Colonic mucosa (tissue), 4 donors: ENCODE measurements around the gene SLC39A11. TPM values are rescaled to one million over a fixed set of nuclear protein-coding genes. Genes with fewer than 3 reads are reported as not detected.

Experiments
- DNase-seq: peaks from one replicate; pipeline ENCODE4 v3.0.0-alpha.2; 2020
- H3K27ac ChIP-seq: fragments of 200-600 bp; one replicate; pipeline ENCODE4 v1.8.0; 2021
- H3K27me3 ChIP-seq: fragments of 200-600 bp; one replicate; pipeline ENCODE4 v1.8.0; 2021
- H3K36me3 ChIP-seq: fragments of 200-600 bp; one replicate; pipeline ENCODE4 v1.8.0; 2021
- H3K4me1 ChIP-seq: fragments of 200-600 bp; one replicate; pipeline ENCODE4 v1.8.0; 2021; ENCODE audit warnings: mild to moderate bottlenecking
- H3K4me3 ChIP-seq: fragments of 200-600 bp; one replicate; pipeline ENCODE4 v1.8.0; 2021
- H3K9ac ChIP-seq, 2 donors: one replicate each; pipeline ENCODE4 v1.7.0; 2013; ENCODE audit warnings: control low read depth in 2 of 2, low read depth in 2 of 2, low read length in 2 of 2
- H3K9me3 ChIP-seq: fragments of 200-600 bp; one replicate; pipeline ENCODE4 v1.8.0; 2021
- CTCF ChIP-seq: fragments of 200-600 bp; IDR thresholded peaks from one replicate; pipeline ENCODE4 v1.8.0; 2022; ENCODE audit warnings: antibody characterized with exemption, mild to moderate bottlenecking
- intact Hi-C: fragments of 100-400 bp; cut with DNase I; formaldehyde crosslinking; loops from one replicate; pipeline ENCODE4 v1.14.1; 2022
- total RNA-seq, 2 donors: library from RNA; stranded (reverse); fragmentation: NEBNext Ultra II Directional in 1 of 2; extraction: Animal tissue kit (Norgen Biotek cat#: 25700) in 1 of 2; gene quantifications; one replicate each; pipeline ENCODE4 v1.2.1, GENCODE V29; 2021
- donor health status: healthy.
- donor health status: DM: no; HTN: no; CAD: no.
- donor health status: DM: no; HTN: no; CAD: no.

The SLC39A11 gene
- total RNA-seq, 2 donors from 2014 or later: 57.7 to 60.0 TPM

- TF ChIP-seq CTCF: no peak
- H3K4me3 ChIP-seq: no peak overlapping the region
- H3K4me1 ChIP-seq: no peaks in the 10 kb centered on the region
These were observed 240.1 kb downstream of the SLC39A11 start for GRCh38 chr17:72852277-72852938.

GRCh38 chr17:72850410-72851118 lies 241.9 kb downstream of the SLC39A11 start:
- Histone ChIP-seq H3K9me3 (no peaks in the 10 kb centered on the region), H3K27me3 (no peaks in the 10 kb centered on the region), H3K36me3 (no peaks in the 10 kb centered on the region), H3K9ac (no peak overlapping the region), H3K4me3 (no peak overlapping the region), H3K27ac (no peak overlapping the region), H3K4me1 (no peaks in the 10 kb centered on the region)
- no peak for TF ChIP-seq CTCF
- intact Hi-C loops: no loop called here
- no peak for DNase-seq

More at GRCh38 chr17:72852277-72852938, 240.1 kb downstream of the SLC39A11 start:
- H3K9me3 ChIP-seq: no peaks in the 10 kb centered on the region
- no peak overlapping the region for H3K9ac ChIP-seq
- H3K27ac ChIP-seq: no peak overlapping the region
- no peaks in the 10 kb centered on the region for H3K36me3 ChIP-seq
- DNase-seq: no peak
- intact Hi-C loops: no loop called here
- no peaks in the 10 kb centered on the region for H3K27me3 ChIP-seq

GRCh38 chr17:72846399-72846798 lies 246.1 kb downstream of the SLC39A11 start:
- Histone ChIP-seq H3K9ac (no peak overlapping the region), H3K36me3 (no peaks in the 10 kb centered on the region), H3K9me3 (no peaks in the 10 kb centered on the region), H3K27me3 (no peaks in the 10 kb centered on the region), H3K4me1 (no peaks in the 10 kb centered on the region), H3K4me3 (no peak overlapping the region), H3K27ac (no peak overlapping the region)
- no peak for TF ChIP-seq CTCF
- no peak for DNase-seq
- intact Hi-C loops: no loop called here

GRCh38 chr17:72843591-72843990 lies 248.9 kb downstream of the SLC39A11 start:
- intact Hi-C loops: no loop called here
- Histone ChIP-seq H3K27ac (no peak overlapping the region), H3K27me3 (no peaks in the 10 kb centered on the region), H3K4me1 (no peaks in the 10 kb centered on the region), H3K9me3 (no peaks in the 10 kb centered on the region), H3K4me3 (no peak overlapping the region), H3K36me3 (no peaks in the 10 kb centered on the region), H3K9ac (no peak overlapping the region)
- TF ChIP-seq CTCF: no peak
- DNase-seq: no peak

GRCh38 chr17:72840019-72840418 lies 252.5 kb downstream of the SLC39A11 start:
- Histone ChIP-seq H3K4me3 (no peak overlapping the region), H3K27ac (no peak overlapping the region), H3K9ac (no peak overlapping the region), H3K27me3 (no peaks in the 10 kb centered on the region), H3K4me1 (no peaks in the 10 kb centered on the region), H3K36me3 (no peaks in the 10 kb centered on the region), H3K9me3 (no peaks in the 10 kb centered on the region)
- DNase-seq: no peak
- intact Hi-C loops: no loop called here
- TF ChIP-seq CTCF: no peak
